Right ventricle myocardium superior (tissue), 1 donor: ENCODE measurements around the gene LCE3A. TPM values are rescaled to one million over a fixed set of nuclear protein-coding genes. Genes with fewer than 3 reads are reported as not detected.
"Not testable (repeated sequence)": the region's sequence is repeated elsewhere in the genome, so short reads cannot be mapped to it uniquely, and the experiment has no call there.

Experiments used
- ATAC-seq: fragments of 200-7000 bp; cut with Tn5 transposase; one replicate; pipeline ENCODE4 v1.9.1; 2020; ENCODE audit warnings: mild to moderate bottlenecking; ENCODE audit not compliant: poor library complexity
- DNase-seq: peaks from one replicate; pipeline ENCODE4 v3.0.0-alpha.2; 2020
- intact Hi-C: fragments of 100-400 bp; cut with DNase I; formaldehyde crosslinking; loops from one replicate; pipeline ENCODE4 v1.11.2; 2022
- total RNA-seq: library from RNA; stranded (reverse); fragmentation: NEBNext Ultra II Directional; extraction: Animal tissue kit (Norgen Biotek cat#: 25700); gene quantifications from one replicate; pipeline ENCODE4 v1.2.1, GENCODE V29; 2021
- donor health status: DM: no; HTN: yes; CAD: no; lungs with severe emphysema.

Gene LCE3A
- total RNA-seq, 1 donor from 2014 or later, result not detected

GRCh38 chr1:152580433-152580832 is 42.5 kb downstream of the LCE3A start, which contains the start of gene LCE3D:
Gene LCE3D, minus strand, starts transcription at chr1:152580516. Its CDS starts 580 bp downstream, at chr1:152579936.
- no peak for DNase-seq
- ATAC-seq, result no peak
- intact Hi-C loops, result no loop called here

DNA sequence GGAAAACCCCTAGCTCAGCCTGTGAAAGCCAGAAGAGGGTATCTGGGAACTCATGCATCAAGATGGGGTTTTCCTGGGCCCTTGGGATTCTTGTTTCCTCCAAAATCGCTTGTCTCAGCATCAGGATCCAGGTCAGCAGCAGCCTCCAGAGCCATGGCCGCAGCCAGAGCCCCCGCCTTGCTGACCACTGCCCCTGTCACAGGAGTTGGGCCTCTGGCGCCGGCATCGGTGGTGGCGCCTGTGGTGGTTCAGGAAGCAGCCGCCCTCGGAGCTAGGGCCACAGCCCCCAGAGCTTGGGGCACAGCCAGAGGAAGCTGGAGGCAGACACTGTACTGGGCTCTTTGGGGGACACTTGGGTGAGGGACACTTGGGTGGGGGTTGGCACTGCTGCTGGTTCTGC is 43.4 kb downstream of the LCE3A start:
- intact Hi-C loops, ATAC-seq, DNase-seq: not testable (repeated sequence)

DNA sequence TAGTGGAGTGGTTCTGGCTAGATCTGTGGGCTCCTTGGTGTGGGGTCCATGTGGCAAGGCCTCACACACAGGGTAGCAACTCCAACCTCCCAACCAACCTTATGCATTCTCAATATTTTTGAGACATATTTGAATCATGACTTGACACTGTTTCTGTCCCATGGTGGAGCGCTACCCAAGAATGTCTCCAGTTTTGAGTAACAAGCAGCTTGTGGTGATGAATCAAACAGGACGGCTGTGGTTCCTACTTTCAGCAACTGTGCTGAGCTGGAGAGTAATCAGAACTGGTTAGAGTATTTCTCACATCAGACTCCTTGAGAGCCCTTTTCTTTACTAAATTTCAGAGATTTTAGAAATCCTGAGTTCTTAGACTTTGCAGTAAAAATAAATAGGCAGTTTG is 45.7 kb downstream of the LCE3A start:
- DNase-seq (no peak), ATAC-seq (no peak)
- intact Hi-C loops, result no loop called here

Other genes starting within 250 kb of the LCE3A start
- gene CRNN, start 208.8 kb downstream of the LCE3A start, total RNA-seq, result not detected
- not detected for gene LCE5A, start 112.3 kb downstream of the LCE3A start, total RNA-seq
- gene CRCT1, start 108.6 kb downstream of the LCE3A start, total RNA-seq, result not detected
- not detected for gene LCE3E, start 56.3 kb downstream of the LCE3A start, total RNA-seq
- gene LCE3D, start 42.6 kb downstream of the LCE3A start, total RNA-seq, result not detected
- gene LCE3C, start 22.9 kb downstream of the LCE3A start, total RNA-seq, result not detected
- not detected for gene LCE3B, start 9.3 kb downstream of the LCE3A start, total RNA-seq
- not detected for gene LCE2D, start 40.3 kb upstream of the LCE3A start, total RNA-seq
- not detected for gene LCE2C, start 52.2 kb upstream of the LCE3A start, total RNA-seq
- gene LCE2B, start 63.0 kb upstream of the LCE3A start, total RNA-seq, result not detected
- gene LCE2A, start 75.2 kb upstream of the LCE3A start, total RNA-seq, result not detected
- gene LCE4A, start 85.1 kb upstream of the LCE3A start, total RNA-seq, result not detected
- gene KPRP, start 134.9 kb upstream of the LCE3A start, total RNA-seq, result not detected
- not detected for gene LCE1F, start 152.0 kb upstream of the LCE3A start, total RNA-seq
- not detected for gene LCE1E, start 163.2 kb upstream of the LCE3A start, total RNA-seq
- gene LCE1D, start 173.6 kb upstream of the LCE3A start, total RNA-seq, result not detected
- not detected for gene LCE1C, start 183.5 kb upstream of the LCE3A start, total RNA-seq
- gene LCE1B, start 188.9 kb upstream of the LCE3A start, total RNA-seq, result not detected
- gene LCE1A, start 204.4 kb upstream of the LCE3A start, total RNA-seq, result not detected
- gene LCE6A, start 219.8 kb upstream of the LCE3A start, total RNA-seq, result not detected
- gene LCE7A, start 236.9 kb upstream of the LCE3A start, total RNA-seq, result not detected